GM19372 (cell line): ENCODE data around the gene HDAC3.

ENCODE experiments used
- ATAC-seq: cut with Tn5 transposase; IDR thresholded peaks from one replicate; pipeline ENCODE4 v1.9.1; 2021; ENCODE audit warnings: mild to moderate bottlenecking, low read depth, moderate library complexity; ENCODE audit not compliant: unreplicated experiment

HDAC3 gene

GRCh38 chr5:141636413-141637122 is at the start of gene HDAC3, which contains the start of gene RELL2:
TSS of gene HDAC3 (minus strand) at chr5:141636849. CDS start at chr5:141636790, 59 bp downstream.
TSS of gene RELL2 (plus strand) at chr5:141636997. CDS start at chr5:141638226, 1,229 bp downstream.
- ATAC-seq: peak; percentile 72

- no peak for ATAC-seq
Measured at GRCh38 chr5:141685591-141685990, 48.9 kb upstream of the HDAC3 start.

DNA sequence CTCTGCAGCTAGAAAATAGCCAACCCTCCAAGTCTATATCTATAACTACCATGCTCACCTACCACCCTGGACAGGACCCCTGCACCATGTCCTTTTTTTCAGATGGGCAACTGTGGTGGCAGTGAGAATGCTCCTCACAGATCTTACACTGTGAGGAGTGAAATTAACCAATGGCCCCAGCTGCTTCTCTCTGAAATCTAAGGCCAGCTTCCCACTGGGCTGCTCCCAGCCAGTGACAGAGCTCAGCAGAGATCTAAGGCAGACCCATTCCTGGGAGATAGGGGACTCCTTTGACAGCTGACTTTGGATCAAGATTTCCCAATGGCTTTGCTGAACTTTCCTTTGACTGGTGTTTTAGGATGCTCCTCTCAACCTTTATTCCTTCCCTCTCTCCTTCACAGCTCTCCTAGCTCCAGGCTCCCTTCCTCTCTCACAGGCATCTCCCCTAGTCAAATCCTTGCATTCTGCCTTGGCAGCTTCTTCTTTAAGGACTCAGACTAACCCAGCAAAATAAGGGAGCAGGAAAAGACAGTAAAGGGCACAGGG is 47.0 kb upstream of the HDAC3 start:
- no peak for ATAC-seq

DNA sequence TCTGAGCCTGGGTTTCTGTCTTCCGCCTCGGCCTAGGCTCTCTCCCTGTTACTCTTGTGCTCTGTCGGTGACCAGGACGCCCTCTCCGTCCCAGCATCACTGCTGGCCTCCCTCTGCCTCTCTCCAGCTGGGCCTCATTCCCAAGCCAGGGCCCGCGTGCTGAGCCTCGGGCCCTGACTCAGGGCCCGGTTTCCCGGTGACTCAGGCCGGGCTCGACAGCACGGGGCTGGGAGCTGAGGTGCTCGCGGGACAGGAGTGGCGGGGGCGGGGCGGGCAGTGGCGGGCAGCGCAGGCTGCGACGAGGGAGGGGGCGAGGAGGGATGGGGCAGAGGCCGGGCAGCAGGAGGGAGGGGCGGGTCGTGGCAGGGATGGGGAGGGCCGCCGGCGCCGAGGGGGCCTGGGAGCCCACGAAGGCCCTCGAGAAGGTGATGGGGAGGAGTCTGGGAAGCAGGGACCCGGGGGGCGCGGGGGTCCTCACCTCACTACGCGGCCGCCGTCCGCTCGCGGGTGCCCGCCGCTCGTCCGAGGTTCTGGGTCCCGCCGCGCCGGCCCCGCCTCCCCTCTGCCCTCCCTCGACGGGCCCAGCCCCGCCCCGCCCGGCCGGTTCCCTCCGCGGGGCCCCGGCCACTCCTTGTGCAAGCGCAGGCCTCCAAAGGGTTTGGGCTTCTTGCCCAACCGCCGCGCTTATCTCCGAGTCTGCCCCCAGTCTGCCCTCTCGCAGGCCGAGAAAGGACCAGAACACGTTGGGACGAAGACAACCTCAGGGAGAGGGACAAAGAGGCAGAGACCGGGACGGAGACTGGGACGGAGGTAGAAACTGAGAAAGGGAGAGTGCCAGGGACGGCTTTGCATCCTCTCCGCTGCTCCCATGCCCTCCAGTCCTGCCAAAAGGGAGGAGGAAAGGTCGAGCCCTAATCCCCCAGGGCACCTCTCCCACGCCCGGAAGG is 45.3 kb upstream of the HDAC3 start, which contains the start of gene ARAP3:
Gene ARAP3, minus strand, starts transcription at position 536 of the 947 bp plus-strand sequence. CDS start 1,744 bp downstream, outside the sequence.
- ATAC-seq: no peak

- ATAC-seq: no peak
Measured at GRCh38 chr5:141681295-141681694, 44.6 kb upstream of the HDAC3 start.

- no peak for ATAC-seq
Measured at GRCh38 chr5:141680751-141681201, 44.1 kb upstream of the HDAC3 start.

DNA sequence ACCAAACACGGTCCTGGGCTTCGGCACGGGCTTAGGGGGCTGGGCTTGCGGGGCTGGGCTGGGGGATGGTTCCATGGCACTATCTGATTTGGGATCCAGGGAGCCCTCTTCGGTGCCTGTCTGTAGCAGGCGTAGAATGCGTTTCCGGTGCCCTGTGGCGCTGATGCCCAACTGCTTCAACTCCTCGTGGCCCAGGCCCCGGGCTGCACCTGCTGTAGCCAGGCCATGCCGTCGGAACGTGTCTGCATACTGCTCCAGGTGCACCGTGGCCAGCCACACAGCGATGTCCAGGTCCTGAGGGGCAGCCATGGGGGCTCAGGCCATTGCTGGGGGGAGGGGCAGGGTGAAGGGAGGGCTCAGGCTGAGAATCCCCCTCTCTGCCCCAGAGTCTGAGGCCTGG is 43.5 kb upstream of the HDAC3 start:
- no peak for ATAC-seq

DNA sequence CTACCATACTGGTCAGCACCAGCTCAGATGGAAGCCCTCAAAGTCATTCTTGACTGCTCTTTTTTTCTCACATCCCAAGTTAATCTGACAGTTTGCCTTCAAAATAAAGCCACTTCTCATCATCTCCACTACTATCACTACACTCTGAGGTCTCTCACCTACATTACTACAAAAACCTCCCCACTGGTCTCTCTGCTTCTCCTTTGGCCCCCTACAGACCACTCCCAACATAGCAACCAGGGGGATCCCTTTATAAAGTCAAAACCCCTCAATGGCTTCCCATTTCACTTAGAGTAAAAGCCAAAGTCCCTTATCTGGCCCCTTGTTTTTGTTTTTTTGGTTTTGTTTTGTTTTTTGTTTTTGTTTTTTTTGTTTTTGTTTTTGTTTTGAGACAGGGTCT is 40.8 kb upstream of the HDAC3 start:
- no peak for ATAC-seq

DNA sequence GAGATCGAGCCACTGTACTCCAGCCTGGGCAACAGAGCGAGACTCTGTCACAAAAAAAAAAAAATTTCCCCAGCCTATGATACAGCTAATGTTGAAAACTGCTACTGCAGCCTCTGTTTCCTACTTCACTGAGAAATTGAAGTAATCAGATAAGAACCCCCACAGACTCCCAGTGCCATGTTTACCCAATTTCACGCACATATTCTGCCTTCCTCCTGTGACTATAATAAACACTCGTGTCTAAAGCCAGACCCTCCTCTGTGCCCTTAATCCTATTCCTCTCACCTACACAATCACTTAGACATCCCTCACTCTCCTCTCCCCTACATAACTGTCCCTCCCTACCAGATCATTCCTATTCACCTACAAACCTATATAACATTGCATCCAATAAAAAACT is 39.0 kb upstream of the HDAC3 start:
- no peak for ATAC-seq

GRCh38 chr5:141674747-141675146 is 38.1 kb upstream of the HDAC3 start:
- no peak for ATAC-seq

- no peak for ATAC-seq
Measured at GRCh38 chr5:141672841-141673813, 36.5 kb upstream of the HDAC3 start.

- ATAC-seq: no peak
Measured at GRCh38 chr5:141672071-141672840, 35.6 kb upstream of the HDAC3 start.

- no peak for ATAC-seq
Measured at GRCh38 chr5:141669520-141669919, 32.9 kb upstream of the HDAC3 start.

DNA sequence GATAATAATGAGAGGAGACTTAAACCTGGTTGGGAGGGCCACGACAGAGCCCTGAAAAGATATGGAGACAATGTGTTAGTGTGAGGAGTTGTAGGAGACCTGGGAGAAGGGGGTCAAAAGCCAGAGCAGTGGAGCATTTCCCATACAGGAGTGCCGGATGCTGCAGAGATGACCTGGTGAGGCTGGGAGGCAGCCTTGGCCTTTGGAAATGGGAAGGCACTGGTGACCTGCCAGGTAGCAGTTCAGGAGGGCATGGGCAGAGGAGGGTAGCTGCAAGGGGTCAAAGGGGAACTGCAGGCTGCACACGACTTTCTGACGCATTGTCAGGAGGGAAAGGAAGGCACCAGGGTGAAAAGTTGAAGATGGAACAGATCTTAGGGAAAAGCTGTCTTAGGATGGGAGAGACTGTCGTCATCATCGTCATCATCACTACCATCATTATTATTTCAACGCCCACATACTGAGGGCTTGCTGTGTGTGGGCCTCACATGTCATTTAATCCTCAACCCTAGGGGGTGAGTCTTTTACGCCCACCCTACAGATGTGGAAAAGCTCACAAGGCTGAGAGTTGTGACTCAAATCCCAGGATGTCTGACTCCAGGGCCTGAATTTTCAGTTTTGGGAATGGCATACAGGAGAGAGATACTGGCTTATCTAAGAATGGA is 32.1 kb upstream of the HDAC3 start:
- ATAC-seq: no peak

DNA sequence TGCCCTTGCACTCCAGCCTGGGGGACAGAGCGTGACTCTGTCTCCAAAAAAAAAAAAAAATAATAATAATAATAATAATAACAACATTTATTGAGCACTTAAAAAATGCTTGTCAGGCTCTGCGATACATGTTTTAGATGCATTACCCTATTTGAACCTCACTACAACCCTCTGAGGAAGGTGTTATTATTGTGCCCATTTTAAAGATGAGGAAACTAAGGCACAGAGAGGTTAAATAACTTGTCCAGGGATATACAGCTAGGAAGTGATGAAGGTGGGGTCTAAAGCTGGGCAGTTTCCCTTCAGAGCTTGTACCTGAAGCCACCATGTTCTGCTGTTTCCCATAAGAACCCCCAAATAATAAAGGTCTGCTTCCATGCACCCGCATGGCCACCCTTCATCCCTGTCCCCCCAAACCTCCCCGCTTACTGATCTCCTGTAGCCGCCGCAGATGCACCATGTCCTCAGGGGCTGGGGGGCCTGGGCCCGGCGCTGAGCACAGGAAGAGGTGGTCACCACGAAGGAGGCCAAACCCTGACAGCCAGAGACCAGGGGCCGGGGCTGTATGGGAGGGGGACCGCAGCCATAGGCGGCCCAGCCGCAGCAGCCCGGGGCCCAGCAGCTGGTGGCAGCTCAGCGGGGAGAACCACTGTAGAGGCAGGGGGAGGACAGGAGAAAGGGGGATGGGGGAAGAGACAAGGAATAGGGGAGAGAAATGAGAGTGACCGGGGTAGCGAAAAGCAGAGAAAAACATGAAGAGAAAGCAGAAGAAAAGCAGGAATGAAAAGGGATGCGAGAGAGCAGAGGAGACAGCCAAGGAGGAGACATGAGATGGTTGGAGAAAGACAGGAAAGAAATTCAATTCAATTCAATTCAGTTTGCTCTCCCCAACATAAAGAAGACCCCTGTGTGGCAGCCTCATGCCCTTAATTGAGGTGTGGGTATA is 29.6 kb upstream of the HDAC3 start:
- no peak for ATAC-seq

DNA sequence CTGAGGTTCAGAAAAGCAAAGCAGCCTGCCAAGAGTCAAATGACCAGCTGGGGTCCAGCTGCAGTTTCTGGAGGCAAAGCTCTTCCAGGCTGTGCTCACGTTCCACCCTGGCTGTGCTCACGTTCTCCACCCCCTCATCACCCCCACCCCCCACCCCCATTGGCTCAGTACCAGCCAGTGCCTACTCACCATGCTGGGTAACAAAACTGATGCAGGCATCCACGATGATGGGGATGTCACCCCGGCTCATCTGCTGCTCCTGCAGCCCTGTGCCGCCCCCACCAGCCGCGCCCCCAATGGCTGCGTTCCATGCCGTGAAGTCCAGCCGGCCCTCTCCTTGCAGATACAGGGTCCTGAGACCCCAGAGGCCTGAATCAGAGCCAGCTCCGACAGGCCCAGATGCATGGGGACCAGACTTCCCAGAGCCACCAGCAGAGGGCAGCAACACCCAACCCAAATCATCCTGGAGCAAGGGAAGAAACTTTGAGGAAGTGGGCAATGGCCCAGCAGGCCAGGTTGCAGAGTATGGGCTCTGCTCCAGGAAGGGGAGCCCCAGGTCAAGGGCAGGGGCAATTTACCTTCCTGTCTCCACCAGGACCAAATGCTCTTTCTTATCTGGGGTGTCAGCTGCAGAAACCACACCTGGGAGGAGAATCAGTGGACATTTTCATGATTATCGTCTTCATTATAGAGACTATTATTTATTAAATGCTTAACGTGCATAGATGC is 28.2 kb upstream of the HDAC3 start:
- ATAC-seq: peak; percentile 99

DNA sequence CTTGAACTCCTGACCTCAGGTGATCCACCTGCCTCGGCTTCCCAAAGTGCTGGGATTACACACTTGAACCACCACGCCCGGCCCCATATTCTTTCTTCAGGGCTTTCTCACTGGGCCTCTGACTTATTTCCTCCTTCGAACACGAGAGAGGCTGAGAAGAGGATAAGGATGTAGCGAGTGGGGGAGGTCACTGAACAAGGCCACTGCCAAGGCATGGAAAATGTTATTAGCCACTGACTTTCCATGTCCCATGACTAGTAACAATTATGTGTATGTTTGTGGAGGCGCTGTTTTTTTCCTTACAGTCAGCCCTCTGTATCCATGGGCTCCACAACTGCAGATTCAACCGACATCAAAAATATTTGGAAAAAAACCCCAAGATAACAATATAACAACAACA is 26.9 kb upstream of the HDAC3 start:
- no peak for ATAC-seq
